ENCODE measurements around the gene DAP.

The DAP gene

DNA sequence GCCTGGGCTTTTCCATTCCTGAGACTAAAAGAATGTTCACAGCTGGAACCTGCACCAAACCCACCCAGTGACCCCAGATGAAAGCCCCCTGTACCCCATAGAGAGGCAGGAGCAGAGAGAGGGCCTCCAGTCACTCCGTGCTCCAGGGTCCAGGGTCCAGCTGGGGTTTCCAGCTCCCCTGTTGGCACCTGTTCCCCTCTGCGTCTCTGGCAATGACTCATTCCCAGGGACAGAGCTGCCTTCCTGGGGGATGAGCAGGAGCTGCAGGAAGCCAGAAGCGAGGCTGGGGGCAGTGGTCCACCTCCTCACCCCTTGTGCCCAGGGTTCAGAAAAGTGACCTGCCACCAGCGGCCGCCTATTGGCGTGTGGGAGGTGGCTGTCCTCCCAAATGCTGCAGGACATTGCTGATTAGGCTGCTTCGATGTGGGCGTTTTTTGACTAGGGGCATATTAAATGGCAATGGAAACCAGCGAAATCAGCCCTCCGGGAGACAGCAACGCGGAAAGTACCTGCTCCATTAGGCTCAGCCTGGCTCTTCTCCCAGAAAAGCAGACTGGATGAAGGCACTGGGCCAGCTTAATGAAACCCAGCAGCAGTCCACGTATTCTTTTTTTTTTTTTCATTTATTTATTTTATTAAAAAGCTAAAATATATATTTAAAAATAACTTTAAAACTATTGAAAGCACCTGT, 97.4 kb downstream of the DAP start:
- Histone ChIP-seq H3K36me3 (ENCODE audit: insufficient read depth, insufficient read length, low read length) (no peaks in the 10 kb centered on the region), H3K4me1 (ENCODE audit: insufficient read depth, insufficient read length) (no peaks in the 10 kb centered on the region), H3K9me3 (ENCODE audit: insufficient read depth, low read length) (no peaks in the 10 kb centered on the region), H3K4me3 (ENCODE audit: insufficient read length, low read depth) (no peak overlapping the region), H3K27me3 (ENCODE audit: insufficient read depth, insufficient read length) (no peaks in the 10 kb centered on the region), H3K9ac (ENCODE audit: insufficient read length, low read depth) (peak overlapping the region; percentile 4)
- DNase-seq (ENCODE audit: low read depth, low spot score) = no peak
- TF ChIP-seq SUZ12 (IDR thresholded peaks at IDR 0.05; ENCODE audit: extremely low read depth, insufficient read depth, insufficient read length) = no peak
- TF ChIP-seq YY1 (IDR thresholded peaks at IDR 0.05; ENCODE audit: insufficient read depth, insufficient read length) = no peak
- TF ChIP-seq ZNF274 (IDR thresholded peaks at IDR 0.05; ENCODE audit: low read depth, low read length) = no peak

DNA sequence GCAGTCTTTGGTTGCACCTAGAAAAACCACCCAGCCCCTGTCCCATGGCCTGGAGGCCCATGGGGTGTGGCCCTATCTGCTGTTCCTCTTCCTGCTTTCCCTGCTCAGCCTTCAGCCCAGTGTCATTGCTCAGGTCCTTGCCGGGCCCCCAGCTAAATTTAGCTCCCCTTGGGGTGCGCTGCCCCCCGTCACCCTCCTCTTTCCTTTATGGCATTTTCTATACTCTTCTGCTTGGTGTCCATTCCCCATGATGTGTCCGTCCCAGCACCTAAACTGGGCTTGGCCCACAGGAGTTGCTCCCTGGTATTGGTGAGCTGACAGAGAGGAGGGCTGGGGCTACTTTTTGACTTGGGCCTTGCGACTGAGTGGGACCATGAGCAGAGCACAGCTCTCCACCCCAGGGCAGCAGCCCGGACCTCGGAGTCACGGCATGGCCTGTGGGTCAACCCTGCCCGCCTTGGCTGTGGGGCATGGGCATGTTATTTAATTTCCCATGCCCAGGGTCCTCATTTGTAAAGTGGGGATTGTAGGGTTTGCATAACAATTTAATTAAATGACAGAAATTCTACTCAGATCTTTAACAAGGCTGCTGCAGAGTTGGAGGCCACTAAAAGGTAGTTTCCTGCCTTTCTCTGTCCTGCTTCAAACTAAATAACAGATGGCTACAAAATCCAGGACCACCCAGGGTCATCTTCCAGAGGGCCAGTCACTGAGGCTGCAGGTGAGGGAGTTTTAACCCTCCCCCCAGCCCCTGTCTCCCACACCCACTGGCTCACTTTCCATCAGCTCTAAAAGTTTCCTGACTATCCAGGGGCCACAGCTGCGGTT, 98.2 kb downstream of the DAP start:
- H3K9ac ChIP-seq (ENCODE audit: insufficient read length, low read depth) = peak overlapping the region; percentile 4
- H3K4me1 ChIP-seq (ENCODE audit: insufficient read depth, insufficient read length) = no peaks in the 10 kb centered on the region
- H3K36me3 ChIP-seq (ENCODE audit: insufficient read depth, insufficient read length, low read length) = no peaks in the 10 kb centered on the region
- H3K4me3 ChIP-seq (ENCODE audit: insufficient read length, low read depth) = no peak overlapping the region
- TF ChIP-seq ZNF274 (IDR thresholded peaks at IDR 0.05; ENCODE audit: low read depth, low read length) = no peak
- TF ChIP-seq SUZ12 (IDR thresholded peaks at IDR 0.05; ENCODE audit: extremely low read depth, insufficient read depth, insufficient read length) = no peak
- no peak for TF ChIP-seq YY1 (IDR thresholded peaks at IDR 0.05; ENCODE audit: insufficient read depth, insufficient read length)
- no peak for DNase-seq (ENCODE audit: low read depth, low spot score)
- H3K9me3 ChIP-seq (ENCODE audit: insufficient read depth, low read length) = no peaks in the 10 kb centered on the region
- H3K27me3 ChIP-seq (ENCODE audit: insufficient read depth, insufficient read length) = no peaks in the 10 kb centered on the region

DNA sequence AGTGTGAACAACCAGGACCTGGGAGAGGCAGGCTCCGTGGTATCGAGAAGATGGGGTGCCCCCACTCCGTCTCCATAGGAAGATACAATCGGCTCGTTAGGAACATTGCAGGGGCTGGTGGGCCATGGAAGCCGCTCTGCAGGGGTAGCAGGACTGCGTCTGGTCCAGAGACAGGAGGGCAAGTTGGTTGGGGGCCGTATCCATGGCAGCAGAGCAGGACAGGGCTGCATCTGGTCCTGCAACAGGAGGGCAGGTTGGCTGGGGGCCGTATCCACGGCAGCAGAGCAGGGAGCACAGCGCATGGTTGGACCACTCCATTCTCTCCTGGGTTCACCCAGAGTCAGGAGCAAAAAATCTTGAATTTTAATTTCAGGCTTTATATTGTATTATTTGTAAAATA, 99.0 kb downstream of the DAP start:
- no peak overlapping the region for H3K4me3 ChIP-seq (ENCODE audit: insufficient read length, low read depth)
- H3K4me1 ChIP-seq (ENCODE audit: insufficient read depth, insufficient read length) = no peaks in the 10 kb centered on the region
- TF ChIP-seq SUZ12 (IDR thresholded peaks at IDR 0.05; ENCODE audit: extremely low read depth, insufficient read depth, insufficient read length) (no peak), YY1 (IDR thresholded peaks at IDR 0.05; ENCODE audit: insufficient read depth, insufficient read length) (no peak), ZNF274 (IDR thresholded peaks at IDR 0.05; ENCODE audit: low read depth, low read length) (no peak)
- H3K9me3 ChIP-seq (ENCODE audit: insufficient read depth, low read length) = no peaks in the 10 kb centered on the region
- H3K27me3 ChIP-seq (ENCODE audit: insufficient read depth, insufficient read length) = no peaks in the 10 kb centered on the region
- DNase-seq (ENCODE audit: low read depth, low spot score) = no peak
- no peaks in the 10 kb centered on the region for H3K36me3 ChIP-seq (ENCODE audit: insufficient read depth, insufficient read length, low read length)
- H3K9ac ChIP-seq (ENCODE audit: insufficient read length, low read depth) = no peak overlapping the region

DNA sequence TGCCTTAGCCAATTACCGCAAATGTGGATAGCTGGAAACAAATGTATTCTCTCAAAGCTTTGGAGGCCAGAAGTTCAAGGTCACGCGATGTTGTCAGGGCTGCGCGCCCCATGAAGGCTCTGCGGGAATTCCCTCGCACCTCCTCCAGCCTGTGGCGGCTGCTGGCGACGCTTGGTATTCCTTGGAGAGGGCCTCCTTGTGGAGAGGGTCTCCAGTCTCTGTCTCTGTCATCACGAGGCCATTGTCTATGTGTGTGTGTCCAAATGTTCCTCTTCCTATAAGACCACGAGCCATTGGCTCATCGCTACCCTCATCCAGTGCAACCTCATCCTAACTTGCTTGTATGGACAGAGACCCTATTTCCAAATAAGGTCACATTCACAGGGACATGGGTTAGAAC, 99.6 kb downstream of the DAP start:
- Histone ChIP-seq H3K4me1 (ENCODE audit: insufficient read depth, insufficient read length) (no peaks in the 10 kb centered on the region), H3K9me3 (ENCODE audit: insufficient read depth, low read length) (no peaks in the 10 kb centered on the region), H3K4me3 (ENCODE audit: insufficient read length, low read depth) (no peak overlapping the region), H3K27me3 (ENCODE audit: insufficient read depth, insufficient read length) (no peaks in the 10 kb centered on the region), H3K9ac (ENCODE audit: insufficient read length, low read depth) (no peak overlapping the region), H3K36me3 (ENCODE audit: insufficient read depth, insufficient read length, low read length) (peaks cover 3% of the 10 kb centered on the region)
- no peak for DNase-seq (ENCODE audit: low read depth, low spot score)
- TF ChIP-seq YY1 (IDR thresholded peaks at IDR 0.05; ENCODE audit: insufficient read depth, insufficient read length) (no peak), ZNF274 (IDR thresholded peaks at IDR 0.05; ENCODE audit: low read depth, low read length) (no peak), SUZ12 (IDR thresholded peaks at IDR 0.05; ENCODE audit: extremely low read depth, insufficient read depth, insufficient read length) (no peak)

DNA sequence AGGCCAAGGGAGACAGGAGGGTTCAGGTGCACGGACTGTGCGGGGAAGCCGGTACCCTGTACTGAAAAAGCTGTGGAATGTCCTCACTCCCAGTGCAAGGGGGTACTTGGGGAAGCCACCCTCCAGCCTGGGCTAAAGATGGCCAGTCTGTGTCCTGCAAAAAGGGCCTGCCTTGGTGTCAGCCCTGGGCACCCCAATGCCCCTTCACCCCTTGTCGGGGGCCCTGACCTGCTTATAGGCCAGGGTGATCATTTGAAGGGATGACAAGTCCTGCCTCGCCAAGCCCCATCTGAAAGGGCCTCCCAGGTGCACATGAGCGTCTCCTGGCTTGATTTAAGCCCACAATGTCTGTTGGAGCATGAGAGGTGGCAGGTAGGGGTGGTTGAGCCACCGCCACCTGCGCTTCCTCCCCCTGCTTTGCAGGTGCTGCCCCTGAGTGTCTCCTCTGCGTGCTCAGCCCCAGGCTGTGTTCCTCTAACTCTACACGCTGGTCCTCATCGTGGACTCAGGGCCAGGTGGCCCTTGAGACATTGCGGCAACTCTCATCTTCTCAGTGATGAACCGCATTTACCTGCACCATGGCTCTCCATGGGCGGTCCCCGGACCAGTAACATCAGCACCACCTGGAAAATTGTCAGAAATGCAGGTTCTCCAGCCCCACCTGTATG, 100.2 kb downstream of the DAP start:
- no peak for DNase-seq (ENCODE audit: low read depth, low spot score)
- no peaks in the 10 kb centered on the region for H3K9me3 ChIP-seq (ENCODE audit: insufficient read depth, low read length)
- no peak overlapping the region for H3K4me3 ChIP-seq (ENCODE audit: insufficient read length, low read depth)
- H3K27me3 ChIP-seq (ENCODE audit: insufficient read depth, insufficient read length) = no peaks in the 10 kb centered on the region
- H3K4me1 ChIP-seq (ENCODE audit: insufficient read depth, insufficient read length) = no peaks in the 10 kb centered on the region
- TF ChIP-seq YY1 (IDR thresholded peaks at IDR 0.05; ENCODE audit: insufficient read depth, insufficient read length) = no peak
- TF ChIP-seq ZNF274 (IDR thresholded peaks at IDR 0.05; ENCODE audit: low read depth, low read length) = no peak
- TF ChIP-seq SUZ12 (IDR thresholded peaks at IDR 0.05; ENCODE audit: extremely low read depth, insufficient read depth, insufficient read length) = no peak
- H3K9ac ChIP-seq (ENCODE audit: insufficient read length, low read depth) = no peak overlapping the region
- H3K36me3 ChIP-seq (ENCODE audit: insufficient read depth, insufficient read length, low read length) = peaks cover 7% of the 10 kb centered on the region

DNA sequence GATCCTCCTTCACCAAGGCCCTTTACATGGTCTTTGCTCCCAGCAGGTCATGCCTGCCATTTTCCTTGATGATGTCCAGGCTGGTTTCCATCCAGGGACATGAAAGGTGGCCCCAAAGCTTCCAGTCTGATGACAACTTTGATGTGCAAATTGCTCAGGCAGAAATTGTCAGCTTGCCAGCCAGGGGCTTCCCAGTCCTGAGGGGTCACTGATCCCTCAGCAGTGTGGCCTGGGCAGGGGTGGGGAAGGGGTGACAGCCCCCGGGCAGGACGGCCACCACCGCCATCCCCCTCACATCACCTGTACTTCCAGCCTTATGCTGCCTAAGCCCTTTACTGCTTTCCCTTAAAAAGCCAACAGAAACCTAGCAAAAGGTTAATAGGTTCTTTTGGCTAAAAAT, 100.9 kb downstream of the DAP start:
- TF ChIP-seq ZNF274 (IDR thresholded peaks at IDR 0.05; ENCODE audit: low read depth, low read length) (no peak), YY1 (IDR thresholded peaks at IDR 0.05; ENCODE audit: insufficient read depth, insufficient read length) (no peak), SUZ12 (IDR thresholded peaks at IDR 0.05; ENCODE audit: extremely low read depth, insufficient read depth, insufficient read length) (no peak)
- peaks cover 11% of the 10 kb centered on the region for H3K36me3 ChIP-seq (ENCODE audit: insufficient read depth, insufficient read length, low read length)
- no peak for DNase-seq (ENCODE audit: low read depth, low spot score)

DNA sequence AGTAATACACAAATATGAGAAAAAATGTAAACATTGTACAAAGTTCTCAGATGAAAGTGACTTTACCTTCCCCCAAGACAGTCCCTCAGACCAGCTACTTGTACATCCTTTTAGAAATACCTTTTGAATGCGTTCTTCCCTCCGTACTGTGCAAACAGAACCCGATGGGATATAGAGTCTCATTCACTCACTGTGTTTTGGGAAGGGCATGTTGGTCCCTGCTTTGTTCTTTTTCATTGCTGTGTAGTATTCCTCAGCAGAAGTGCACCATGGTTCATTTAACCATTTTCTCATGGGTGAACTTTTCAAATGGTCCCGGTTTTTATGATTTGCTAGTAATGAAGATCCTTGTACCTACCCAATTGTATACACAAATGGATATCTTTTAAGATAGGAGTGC, 102.8 kb downstream of the DAP start:
- TF ChIP-seq YY1 (IDR thresholded peaks at IDR 0.05; ENCODE audit: insufficient read depth, insufficient read length) = no peak
- no peak for TF ChIP-seq SUZ12 (IDR thresholded peaks at IDR 0.05; ENCODE audit: extremely low read depth, insufficient read depth, insufficient read length)
- no peak for TF ChIP-seq ZNF274 (IDR thresholded peaks at IDR 0.05; ENCODE audit: low read depth, low read length)

More for the DNA sequence above, 100.9 kb downstream of the DAP start:
- Histone ChIP-seq H3K9me3 (ENCODE audit: insufficient read depth, low read length) (no peaks in the 10 kb centered on the region), H3K9ac (ENCODE audit: insufficient read length, low read depth) (no peak overlapping the region), H3K4me3 (ENCODE audit: insufficient read length, low read depth) (no peak overlapping the region), H3K4me1 (ENCODE audit: insufficient read depth, insufficient read length) (no peaks in the 10 kb centered on the region), H3K27me3 (ENCODE audit: insufficient read depth, insufficient read length) (no peaks in the 10 kb centered on the region)

More for the DNA sequence above, 102.8 kb downstream of the DAP start:
- peaks cover 28% of the 10 kb centered on the region for H3K36me3 ChIP-seq (ENCODE audit: insufficient read depth, insufficient read length, low read length)
- H3K4me3 ChIP-seq (ENCODE audit: insufficient read length, low read depth) = no peak overlapping the region
- no peaks in the 10 kb centered on the region for H3K27me3 ChIP-seq (ENCODE audit: insufficient read depth, insufficient read length)
- no peaks in the 10 kb centered on the region for H3K9me3 ChIP-seq (ENCODE audit: insufficient read depth, low read length)
- no peak overlapping the region for H3K9ac ChIP-seq (ENCODE audit: insufficient read length, low read depth)
- H3K4me1 ChIP-seq (ENCODE audit: insufficient read depth, insufficient read length) = peaks cover 2% of the 10 kb centered on the region
- no peak for DNase-seq (ENCODE audit: low read depth, low spot score)

All from NT2/D1 (cell line).